NCI-H1930 (cell line): ENCODE data around the gene RIC8A.

ENCODE experiments used
- DNase-seq, 2 experiments: peaks; one replicate each; lab custom pipeline; 2025; lab: John Stamatoyannopoulos, UW

RIC8A gene

DNA sequence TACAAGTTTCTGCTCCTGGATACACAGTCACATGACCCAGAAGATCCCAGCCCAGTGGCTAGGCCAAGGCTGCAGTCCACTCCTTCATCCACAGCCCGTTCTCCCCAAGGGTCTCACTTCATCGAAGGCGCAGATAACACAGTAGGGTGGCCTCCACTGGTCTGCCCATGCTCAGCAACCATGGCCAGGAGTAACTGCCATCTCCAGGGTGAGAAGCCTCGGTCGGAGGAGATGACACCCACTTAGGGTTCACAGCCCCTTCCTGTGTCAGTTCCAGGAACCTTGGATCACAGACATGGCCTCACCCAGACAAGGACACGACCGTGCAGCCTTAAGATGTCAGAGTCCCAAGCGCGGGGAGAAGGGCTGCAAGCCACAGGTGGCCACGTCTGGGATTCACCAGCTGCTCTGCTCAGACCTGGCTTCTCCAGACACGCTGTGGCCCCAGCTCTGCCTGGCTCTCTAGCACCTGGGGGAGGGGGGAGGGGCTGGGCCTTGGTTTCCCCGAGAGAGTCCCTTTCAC is 2.9 kb upstream of the RIC8A start:
- DNase-seq = no peak

DNA sequence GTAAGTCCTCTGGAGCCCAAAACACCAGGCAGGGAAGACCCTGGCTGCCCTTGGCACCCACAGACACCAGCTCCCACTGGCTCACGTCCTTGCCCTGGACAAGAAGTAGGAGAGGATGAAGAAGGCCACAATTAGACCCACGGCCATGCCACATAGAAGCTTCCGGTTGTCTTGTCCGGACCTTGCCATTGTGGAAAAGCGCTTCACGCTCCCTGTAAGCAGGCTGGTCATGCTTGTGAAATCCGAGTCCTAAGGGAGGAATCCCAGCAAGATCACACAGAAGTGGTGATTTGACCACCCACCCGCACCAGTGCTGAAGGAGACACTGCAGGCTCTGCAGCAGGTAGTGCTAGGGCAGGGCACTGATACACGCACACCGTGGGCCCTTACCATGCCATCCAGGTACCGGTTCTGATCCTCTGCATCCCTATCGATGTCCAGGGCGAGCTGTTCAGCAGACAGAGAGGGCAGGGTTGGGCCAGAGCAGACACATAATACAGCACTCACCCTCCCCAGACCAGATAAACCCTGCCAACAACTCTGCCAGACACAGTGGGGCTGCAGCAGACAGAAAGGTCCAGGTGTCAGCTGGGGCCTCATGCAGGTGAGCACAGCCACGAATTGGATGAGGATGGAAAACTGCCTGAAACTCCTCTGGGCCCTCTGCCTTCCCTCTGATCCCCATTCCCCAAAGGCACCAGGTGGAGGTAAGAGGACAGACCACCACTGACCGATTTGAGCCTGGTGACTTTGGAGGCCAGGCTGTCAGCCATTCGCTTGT is 2.1 kb upstream of the RIC8A start:
- DNase-seq = no peak

DNA sequence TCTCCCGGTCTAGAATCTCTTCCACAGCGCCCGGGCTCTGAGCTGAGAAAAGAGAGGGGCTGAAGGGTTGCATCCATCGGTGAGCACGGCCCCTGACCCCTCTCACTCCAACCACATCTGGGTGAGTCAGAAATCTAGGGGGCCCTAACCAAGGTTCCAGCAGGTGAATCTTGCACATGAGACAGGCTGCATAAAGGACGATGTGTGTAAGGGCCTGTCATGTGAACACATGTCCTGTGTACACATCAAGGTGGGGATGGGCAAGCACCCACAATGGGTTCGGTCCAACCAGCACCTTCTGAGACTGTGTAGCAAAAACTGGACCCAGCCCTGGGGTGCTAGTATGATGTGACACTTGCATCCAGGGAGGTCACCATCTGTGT is 1.5 kb upstream of the RIC8A start:
- DNase-seq = no peak

DNA sequence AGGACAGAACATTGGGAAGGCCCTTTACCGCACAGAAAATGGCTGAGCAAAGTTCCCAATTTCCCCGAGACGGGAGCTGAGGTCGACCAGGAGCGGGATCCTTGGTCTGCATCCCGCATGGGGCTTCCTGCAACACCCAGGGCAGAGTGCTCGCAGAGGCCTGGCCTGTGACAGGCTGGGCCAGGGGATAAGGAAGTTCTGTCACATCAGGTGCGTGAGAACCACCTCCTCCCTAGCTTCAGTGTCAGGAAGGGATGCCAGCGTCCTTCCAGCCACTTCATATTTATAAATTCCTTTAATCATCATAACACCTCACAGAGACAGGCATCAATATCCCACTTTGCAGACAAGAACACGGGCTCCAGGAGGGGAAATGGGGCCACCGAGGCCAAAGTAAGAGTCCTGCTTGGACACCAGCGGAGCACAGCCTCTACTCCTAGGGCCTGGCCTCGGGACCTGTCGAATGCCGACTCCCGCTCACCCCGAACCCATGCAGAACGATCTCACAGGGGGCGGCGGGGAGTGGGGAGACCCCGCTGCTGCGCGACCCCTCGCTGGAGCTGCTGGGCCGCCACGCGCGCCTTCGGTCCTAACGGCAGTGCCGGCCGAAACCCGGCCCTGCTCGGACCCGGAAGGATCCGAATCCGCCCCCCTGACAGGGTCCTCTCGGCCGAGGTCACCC is 841 bp upstream of the RIC8A start:
- no peak for DNase-seq

DNA sequence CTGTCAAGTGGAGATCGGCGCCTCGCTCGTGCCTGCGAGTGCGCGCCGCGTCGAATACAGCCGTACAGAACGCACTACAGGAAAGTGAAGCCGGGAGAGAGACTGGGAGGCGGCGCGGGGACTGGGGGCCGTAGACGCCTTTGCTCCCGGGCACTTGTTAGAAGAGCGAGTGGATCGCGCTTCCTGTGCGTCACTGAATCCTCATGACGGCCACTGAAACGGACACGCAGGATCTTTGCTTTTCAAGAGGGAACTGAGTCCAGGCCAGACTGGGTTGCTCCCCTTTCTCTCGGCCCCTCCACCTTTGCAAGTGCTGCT is 314 bp downstream of the RIC8A start:
- no peak for DNase-seq

DNA sequence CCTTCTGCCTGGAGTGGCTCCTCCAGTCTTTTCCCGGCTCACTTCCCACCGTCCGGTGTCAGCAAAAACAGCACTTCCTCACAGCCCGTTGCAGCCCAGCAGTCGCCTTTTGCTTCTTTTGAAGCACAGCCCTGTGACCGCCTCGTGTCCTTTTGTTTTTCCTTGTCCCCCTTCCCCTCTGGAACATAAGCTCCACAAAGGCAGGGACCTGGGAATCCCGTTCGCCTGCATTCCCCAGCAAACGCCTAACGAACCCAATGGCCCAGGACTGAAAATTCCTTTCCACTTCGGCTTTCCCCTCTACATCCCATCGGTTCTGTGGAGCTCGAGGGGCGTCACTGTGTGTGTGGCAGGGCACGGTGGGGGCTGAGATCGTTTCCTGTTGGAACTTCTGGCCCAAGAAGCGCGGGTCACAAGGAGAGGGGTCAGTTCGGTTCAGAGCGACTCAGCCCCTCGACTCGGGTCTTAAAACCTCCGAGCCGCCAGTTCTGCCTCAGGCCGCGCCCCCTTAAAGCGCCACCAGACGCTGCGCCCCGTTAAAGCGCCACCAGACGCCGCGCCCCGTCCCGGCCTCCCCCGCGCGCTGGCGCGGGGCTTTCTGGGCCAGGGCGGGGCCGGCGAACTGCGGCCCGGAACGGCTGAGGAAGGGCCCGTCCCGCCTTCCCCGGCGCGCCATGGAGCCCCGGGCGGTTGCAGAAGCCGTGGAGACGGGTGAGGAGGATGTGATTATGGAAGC is 841 bp downstream of the RIC8A start:
- DNase-seq = peak; percentile 55 to 77

DNA sequence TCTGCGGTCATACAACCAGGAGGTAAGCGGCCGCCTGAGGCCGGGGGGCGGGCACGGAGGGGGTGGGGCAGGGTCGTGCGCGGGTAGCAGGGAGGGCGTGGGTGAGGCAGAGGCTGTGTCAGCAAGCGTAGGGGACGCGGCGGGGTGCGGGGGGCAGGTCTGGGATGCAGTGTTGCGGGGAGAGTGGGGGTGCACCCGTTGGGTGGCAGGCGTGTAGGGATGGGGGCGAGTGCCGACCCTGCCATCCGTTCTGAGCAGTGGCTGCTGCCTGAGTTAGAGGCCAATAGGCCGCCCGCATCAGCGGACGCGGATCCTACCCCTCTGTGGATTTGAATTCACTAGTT is 1.4 kb downstream of the RIC8A start:
- DNase-seq = no peak

DNA sequence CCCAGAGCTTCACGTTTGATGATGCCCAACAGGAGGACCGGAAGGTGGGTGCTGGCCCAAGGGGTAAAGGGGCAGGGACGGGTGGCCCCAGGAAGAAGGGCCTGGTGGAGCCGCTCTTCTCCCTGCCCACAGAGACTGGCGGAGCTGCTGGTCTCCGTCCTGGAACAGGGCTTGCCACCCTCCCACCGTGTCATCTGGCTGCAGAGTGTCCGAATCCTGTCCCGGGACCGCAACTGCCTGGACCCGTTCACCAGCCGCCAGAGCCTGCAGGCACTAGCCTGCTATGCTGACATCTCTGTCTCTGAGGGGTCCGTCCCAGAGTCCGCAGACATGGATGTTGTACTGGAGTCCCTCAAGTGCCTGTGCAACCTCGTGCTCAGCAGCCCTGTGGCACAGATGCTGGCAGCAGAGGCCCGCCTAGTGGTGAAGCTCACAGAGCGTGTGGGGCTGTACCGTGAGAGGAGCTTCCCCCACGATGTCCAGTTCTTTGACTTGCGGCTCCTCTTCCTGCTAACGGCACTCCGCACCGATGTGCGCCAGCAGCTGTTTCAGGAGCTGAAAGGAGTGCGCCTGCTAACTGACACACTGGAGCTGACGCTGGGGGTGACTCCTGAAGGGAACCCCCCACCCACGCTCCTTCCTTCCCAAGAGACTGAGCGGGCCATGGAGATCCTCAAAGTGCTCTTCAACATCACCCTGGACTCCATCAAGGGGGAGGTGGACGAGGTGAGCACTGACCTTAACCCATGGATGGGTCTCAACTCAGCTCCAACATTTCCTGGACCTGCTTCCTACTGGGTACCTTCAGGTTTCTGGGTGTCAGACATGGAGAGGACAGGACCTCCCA is 2.0 kb downstream of the RIC8A start:
- DNase-seq = no peak

DNA sequence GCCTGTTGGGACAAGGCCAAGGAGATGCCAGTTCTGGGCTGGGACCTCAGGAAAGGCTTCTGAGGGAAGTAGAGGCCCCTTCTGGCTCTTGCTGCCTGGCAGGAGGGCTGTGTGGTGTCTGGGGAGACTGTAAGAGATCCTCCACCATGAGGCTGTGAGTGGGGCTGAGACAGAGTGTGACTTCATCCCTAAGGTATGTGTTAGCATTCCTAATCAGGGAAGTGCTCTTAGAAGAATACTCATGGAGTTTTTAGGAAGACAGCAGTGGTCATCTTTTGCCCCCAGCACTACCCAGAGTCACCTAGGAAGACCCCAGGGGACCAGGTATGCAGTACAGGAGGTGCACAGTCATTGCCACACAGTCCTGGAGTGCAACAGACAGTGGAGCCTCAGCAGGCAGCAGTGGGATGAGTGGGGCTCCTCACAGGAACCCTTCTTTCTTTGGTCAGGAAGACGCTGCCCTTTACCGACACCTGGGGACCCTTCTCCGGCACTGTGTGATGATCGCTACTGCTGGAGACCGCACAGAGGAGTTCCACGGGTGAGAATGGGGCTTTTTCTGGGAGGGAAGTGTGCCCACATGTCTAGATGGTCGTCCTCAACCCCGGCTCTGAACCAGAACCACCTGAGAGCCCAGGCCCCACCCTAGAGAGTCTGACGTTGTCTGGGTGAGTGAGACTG is 2.8 kb downstream of the RIC8A start:
- DNase-seq = no peak

DNA sequence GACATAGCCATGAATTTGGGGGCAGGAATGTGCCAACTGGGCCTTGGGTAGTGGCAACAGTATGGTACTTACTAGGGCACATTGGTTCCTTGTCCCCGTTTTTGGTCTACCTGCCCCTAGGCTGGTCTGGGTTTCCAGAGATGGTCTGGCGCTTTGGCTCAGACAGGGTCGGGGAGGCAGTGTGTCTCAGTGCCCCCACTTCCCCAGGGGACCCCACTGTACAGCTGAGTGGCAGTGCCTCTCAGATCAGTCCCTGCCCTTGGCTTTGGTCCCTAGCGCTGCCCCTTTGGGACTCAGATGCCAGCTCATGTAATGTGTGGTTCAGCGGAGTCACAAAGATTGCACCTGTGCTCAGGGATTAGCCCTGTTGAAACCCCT is 3.3 kb downstream of the RIC8A start:
- DNase-seq = no peak

DNA sequence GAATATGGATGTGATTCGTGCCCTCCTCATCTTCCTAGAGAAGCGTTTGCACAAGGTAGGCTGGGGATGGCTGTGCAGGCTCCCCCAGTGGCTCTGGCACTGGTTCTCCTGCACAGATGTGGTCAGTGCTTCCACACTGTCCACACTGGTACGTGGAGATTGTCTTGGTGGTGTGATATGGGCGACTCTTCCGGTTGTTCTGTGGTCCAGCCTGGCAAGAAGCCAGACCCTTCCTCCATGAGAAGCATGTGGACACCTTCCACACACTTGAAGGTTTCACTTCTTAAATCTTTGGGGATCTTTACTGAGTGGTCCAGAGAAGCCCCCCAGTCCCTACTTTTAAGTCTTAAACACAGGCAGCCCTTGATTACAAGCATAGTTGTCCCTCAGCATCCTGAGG is 3.8 kb downstream of the RIC8A start:
- no peak for DNase-seq

DNA sequence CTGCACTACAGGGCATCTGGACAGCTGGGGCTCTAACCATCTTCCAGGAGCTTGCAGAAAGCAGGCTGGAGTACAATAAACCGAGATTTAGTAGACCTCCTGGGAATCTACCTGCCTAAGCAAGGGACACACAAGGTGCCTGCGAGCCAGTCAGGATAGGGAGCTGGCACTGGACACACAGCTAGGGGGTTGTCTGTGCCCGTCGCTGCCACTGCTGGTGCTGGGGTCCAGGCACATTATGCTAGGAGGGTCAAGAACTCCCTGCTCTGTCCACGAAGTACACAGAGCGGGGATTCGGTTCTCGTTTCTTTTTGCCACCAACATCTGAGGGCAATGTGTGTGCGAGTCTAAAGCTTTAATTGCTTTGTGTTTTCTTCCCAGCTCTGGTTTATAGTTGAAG is 4.2 kb downstream of the RIC8A start:
- no peak for DNase-seq

DNA sequence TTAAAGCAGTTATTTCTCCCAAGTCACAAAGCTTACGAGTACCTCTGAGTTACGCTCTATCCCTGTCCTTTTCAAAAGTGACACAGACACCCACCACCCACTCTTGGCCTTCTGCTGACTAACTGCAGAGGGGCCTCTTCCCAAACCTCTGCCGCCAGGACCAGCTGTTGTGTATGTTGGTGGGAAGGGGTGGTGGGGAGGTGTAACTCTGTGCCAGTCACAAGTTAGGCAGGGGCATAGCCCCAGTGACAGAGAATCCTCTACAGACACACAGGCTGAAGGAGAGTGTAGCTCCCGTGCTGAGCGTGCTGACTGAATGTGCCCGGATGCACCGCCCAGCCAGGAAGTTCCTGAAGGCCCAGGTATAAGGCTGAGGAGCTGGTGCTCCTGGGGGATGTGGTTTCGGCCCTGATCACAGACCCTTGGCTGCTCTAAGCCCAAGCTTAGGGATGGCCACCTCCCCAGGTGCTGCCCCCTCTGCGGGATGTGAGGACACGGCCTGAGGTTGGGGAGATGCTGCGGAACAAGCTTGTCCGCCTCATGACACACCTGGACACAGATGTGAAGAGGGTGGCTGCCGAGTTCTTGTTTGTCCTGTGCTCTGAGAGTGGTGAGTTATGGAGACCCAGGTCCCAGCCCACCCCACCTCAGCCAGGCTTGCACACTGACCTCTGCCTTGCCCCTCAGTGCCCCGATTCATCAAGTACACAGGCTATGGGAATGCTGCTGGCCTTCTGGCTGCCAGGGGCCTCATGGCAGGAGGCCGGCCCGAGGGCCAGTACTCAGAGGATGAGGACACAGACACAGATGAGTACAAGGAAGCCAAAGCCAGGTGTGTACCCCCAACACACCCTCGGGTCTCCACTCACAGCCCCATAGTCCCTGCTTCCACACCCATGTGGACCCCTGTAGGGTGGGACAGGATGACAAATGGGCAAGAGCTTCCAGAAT is 4.9 kb downstream of the RIC8A start:
- no peak for DNase-seq

DNA sequence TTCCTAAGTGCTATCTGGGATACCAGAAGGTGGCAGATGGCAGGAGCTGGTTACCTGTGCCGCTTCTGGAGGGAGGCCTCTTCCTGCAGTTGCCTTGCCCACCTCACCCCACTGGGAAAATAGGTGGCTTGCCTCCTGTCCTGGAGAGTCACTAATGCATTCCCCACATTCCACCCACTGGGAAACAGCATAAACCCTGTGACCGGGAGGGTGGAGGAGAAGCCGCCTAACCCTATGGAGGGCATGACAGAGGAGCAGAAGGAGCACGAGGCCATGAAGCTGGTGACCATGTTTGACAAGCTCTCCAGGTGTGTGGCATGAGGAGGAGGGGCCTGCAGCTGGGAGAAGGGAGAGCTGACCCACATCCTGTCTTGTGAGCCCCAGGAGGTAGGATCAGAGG is 5.6 kb downstream of the RIC8A start:
- no peak for DNase-seq

DNA sequence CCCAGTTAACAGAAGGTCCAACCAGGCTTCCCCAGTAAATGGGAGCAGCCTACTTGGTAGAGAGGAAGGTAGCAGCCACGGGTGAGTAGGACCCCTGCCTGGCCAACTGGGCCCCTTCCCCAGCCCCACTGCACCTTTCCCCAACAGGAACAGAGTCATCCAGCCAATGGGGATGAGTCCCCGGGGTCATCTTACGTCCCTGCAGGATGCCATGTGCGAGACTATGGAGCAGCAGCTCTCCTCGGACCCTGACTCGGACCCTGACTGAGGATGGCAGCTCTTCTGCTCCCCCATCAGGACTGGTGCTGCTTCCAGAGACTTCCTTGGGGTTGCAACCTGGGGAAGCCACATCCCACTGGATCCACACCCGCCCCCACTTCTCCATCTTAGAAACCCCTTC is 6.6 kb downstream of the RIC8A start:
- DNase-seq = no peak

DNA sequence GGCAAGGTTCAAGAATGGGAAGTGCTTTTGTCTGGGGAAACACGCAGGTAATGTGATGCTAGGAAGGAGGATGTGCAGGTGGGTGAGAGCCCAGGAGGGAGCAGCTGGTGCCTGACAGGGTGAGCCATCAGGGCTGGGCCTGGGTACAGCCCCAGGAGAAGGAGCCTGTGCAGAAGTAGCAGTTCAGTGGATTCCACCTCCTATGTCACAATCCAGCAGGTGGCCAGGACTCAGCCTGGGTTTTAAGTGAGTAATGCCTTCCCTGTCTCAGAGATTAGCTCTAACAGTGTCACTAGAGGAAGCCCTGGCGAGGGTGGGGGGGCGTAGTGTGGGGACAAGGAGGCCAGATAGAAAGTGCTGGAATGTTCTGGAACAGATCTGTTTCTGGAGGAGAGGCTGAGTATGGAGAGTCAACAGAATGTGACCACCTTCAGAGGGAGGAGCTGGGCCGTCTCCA is 8.1 kb downstream of the RIC8A start:
- no peak for DNase-seq

DNA sequence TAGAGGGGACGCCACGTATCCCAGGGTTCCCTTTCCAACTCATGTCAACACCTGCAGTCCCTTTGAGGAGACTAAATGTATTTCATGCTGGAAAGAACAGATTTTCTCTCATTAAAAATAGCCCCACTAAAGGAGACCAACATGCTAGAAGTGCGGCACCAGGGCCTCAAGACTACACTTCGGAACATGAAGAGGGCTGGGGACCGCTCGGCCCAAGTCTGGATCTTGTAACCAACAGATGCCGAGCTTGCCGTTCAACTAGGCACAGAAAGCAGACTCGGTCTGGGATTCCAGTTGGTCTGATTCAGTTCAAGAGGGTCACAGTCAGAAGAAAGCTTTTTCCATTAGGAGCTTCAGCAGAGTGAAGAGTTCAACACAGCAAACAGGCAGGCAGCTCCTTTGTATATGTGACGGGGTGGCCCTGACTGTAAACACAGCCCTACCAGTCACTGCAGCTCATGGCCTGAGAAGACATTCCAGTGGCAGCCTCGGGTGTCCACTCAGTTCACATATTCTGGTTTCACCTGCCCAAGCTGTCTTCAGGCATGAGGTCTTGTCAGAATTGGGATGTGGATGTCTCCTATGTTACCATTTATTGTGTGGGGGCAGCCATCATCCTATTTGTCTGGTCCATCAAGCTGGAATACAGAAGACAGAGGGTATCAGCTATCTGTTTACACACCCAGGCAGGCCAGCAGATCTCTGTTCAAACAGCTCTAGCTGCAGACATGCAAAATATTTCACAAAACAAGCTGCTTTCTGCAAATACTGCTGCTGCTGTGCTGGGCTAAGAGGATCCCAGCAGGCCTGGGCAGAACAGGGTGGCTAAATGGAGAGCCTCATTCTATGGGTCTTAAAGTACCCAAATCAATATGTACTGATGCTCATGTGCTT is 8.8 kb downstream of the RIC8A start:
- no peak for DNase-seq

DNA sequence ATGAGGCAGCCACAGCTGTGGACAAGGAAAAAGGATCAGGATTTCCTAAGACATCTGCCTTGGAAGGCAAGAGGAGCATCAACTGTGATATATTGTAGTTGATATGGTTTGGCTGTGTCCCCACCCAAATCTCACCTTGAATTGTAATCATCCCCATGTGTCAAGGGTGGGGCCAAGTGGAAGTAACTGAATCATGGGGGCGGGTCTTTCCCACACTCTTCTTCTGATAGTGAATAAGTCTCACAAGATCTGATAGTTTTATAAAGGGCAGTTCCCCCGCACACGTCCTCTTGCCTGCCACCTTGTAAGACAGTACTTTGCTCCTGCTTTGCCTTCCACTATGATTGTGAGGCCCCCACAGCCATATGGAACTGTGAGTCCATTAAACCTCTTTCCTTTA is 10.2 kb downstream of the RIC8A start:
- no peak for DNase-seq

DNA sequence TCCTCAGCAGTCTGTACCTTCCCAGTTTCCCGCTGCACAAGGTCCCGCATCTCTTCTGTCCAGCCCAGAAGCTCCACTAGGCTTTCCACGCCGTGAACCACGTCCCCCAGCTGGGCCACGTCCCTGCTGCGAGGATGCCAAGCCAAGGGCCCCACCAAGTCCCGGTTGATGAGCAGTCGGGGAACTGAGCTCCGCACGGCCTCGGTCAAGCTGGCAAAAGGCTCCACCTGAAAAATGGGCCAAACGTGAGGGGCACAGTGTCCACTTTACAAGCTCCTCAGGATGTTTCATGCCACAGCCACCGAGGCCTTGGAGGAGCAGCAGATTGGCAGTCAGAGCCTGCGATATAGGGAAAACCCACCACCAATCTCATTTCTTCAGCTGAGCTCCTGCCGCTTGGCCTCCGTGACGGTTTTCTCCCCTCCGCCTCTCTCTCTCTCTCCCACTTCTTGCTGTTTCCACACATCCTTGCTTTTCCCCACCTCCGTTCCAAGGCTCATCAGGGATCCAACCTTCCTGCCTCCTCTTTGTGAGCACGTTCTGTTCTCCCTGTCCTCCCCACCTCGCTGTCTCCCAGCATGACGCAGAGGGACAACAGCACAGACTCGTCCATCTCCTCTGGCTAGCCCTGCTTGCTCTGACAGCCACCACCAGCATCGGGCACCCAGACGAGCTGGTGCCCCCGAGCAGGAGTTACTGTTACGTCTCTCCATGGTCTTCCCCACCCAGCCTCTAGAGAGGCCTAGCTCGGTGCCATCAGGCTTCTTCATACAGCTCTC is 11.5 kb downstream of the RIC8A start:
- no peak for DNase-seq
